Stimulated activated CD8-positive, alpha-beta memory T cell treated with anti-CD3 and anti-CD28 coated beads, Interleukin-12 subunit alpha, Interleukin-12 subunit beta, amount 100 ng/mL, for 24 hours (primary cell): ENCODE measurements around the gene VPS9D1.

Experiments used
- DNase-seq: peaks from one replicate; pipeline ENCODE4 v3.0.0-alpha.2; 2020; ENCODE audit errors: extremely low read depth

VPS9D1 gene

DNA sequence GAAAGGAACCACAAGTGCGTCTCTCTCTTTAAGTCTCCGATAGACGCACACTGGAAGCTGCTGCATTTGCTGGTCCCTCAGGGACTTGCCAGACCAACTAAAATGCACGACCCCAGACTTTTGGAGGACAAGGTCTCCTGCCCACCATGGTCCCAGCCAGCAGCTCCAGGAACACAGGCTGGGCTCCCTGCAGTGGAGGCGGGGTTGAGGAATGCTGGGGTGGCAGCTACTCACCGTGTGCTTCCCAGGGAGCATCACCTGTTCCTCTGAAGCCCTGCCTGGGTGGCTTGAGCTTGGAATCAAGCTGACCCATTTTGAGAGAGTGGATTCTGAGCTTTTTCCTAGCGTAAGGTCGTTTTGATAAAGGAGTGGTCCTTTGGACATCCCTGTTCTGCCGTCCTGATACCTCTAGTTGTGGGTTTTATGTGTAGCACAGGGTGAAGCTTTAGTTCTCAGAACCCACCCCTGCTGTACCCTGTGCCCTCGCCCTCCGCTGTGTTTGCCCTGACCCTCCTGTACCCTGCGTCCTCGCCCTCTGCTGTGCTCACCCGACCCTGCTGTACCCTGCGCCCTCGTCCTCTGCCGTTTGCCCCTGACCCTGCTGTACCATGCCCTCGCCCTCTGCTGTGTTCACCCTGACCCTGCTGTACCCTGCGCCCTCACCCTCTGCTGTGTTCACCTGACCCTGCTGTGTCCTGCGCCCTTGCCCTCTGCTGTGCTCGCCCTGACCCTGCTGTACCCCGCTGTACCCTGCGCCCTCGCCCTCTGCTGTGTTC lies 11.6 kb upstream of the VPS9D1 start:
- DNase-seq, result no peak

DNA sequence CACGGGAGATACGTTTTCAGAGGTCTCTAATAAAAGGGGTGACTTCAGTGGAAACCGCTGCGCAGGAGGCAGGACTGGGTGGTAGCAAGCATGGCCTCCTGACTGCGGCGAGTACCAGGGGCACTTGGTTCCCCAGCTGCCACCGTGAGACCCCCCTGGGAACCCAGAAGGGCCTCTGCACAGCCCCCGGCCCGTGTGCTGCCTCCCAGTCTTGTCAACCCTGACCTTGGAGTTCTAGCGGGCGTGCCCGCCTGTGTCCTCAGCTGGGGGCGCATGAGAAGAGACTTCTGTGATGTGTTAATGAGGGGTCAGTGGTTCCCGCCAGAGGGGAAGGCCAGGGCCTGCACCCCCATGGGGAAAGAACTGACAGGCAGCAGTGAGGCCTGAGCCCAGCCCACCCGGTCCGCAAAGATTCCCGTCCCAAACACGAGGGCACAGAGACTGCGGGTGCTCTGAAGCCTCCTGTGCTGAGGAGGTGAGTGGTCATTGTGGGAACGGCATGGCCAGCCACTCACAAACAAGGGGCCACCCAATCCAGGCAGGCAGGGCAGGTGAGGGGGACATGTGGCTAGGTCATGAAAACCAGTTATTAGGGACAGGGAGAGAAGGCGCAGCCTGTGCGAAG lies 10.0 kb upstream of the VPS9D1 start:
- no peak for DNase-seq

DNA sequence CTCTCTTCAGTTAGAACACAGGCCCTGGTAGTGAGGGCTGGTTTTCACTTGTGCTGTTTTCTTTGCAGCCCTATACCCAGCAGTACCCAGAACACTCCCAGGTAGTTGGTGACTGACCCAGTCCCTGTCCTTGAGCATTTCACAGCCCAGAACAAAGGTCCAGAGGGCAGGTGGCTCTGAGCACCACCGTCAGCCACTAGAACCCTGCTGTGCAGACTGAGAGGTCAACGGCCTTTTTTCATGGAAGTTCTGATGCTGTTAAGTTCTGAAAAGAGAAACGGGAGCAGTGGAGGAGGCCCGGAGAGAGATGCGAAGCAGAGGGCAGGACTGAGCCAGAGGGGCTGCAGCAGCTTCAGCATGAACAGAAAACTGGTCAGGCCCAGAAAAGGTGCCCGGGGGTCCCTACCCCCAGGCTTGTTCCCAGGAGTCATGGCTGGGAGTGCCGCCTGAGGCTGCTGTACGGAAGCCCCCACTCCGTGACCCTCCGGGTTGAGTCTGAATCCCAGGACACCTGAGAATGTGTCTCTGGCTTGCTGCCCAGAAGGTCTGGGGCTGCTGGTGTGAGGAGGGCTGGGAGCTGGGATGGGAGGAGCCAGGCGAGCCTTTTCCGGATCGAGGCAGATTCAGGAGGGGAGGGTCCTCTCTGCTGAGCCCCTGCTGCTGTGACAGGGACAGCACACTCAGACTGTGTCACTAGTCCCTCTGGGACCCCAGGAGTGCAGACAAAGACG lies 9.3 kb upstream of the VPS9D1 start:
- DNase-seq, result no peak

DNA sequence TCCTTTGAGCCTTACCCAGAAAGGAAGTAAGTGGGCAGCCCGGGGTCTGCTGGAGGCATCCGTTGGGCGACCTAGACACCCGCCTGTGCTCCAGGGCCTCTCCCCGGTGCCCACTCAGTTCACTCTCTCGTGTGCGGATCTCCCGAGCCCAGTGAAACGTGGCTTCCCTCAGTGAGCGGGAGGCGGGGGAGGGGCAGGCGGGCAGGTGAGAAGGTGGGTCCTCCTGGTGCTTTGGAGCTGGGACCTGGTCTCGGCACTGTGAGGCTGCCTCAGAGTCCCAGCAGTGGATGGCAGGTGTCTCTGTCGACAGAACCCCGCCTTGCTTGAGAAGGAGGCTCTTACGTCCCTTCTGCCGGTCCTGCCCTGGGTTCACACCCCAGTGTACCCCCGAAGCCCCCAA lies 8.6 kb upstream of the VPS9D1 start:
- no peak for DNase-seq

DNA sequence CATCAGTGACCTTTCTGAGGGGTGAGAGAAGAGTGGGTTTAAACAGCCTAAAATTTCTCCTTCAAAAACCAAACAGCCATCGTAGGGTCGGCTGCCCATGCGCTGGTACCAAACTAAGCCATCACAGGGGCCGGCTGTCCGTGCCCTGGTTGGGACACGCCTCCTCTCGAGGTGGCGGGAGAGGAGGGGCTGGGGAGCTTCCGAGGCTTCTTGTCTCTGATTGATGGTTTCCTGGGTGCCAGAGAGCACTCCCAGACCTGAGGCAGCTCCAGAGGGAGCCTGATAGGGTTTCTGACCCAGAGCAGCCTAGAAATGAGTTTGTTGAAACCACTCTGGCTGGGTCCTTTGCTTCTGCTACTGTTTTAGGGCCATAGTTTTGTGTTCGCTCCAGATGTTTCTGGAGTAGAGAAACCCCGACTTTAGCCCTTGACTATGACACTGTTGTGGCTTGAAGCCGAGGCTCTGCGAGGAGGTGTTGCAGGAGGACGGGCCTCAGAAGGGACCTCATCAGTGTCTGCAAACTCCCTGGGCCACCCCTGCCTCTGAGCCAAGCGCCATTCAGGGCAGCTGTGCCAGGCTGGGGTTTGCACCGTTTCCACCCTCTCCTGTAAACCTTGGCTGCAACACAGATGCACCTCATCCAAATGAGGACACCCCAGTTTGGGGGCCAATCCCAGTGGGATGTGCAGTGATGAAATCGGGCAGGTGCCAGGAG lies 6.9 kb upstream of the VPS9D1 start:
- DNase-seq, result no peak

DNA sequence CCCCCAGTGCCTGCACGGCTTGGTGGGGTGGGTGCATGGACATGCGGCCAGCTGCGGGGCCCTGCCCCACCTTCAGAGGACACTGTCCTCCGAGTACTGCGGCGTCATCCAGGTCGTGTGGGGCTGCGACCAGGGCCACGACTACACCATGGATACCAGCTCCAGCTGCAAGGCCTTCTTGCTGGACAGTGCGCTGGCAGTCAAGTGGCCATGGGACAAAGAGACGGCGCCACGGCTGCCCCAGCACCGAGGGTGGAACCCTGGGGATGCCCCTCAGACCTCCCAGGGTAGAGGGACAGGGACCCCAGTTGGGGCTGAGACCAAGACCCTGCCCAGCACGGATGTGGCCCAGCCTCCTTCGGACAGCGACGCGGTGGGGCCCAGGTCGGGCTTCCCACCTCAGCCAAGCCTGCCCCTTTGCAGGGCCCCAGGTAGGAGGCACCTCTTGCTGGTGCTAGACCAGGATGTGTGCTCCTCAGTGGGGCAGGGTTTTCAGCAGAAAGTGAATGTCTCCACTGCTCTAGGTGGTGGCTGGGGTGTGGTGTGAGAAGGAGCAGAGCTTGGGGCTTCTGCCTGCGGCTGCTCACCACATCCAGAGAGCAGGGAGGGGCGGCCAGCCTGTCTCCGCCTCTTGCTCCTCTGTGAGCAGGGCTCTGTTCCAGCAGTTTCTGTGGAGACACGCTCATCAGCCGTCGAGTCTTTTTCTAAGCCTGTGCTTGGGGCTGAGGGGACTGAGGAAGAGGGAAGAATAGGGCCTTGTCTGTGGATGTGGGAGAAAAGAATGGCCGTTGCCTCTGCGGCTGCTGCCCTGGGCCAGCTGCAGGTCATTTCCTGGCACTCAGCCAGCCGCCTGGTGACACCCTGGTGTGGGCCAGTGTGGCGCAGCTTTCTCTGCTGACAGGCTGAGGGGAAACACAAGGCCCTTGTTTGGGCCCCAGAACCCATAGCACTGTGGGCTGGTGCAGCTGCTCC lies 2.9 kb upstream of the VPS9D1 start:
- no peak for DNase-seq

DNA sequence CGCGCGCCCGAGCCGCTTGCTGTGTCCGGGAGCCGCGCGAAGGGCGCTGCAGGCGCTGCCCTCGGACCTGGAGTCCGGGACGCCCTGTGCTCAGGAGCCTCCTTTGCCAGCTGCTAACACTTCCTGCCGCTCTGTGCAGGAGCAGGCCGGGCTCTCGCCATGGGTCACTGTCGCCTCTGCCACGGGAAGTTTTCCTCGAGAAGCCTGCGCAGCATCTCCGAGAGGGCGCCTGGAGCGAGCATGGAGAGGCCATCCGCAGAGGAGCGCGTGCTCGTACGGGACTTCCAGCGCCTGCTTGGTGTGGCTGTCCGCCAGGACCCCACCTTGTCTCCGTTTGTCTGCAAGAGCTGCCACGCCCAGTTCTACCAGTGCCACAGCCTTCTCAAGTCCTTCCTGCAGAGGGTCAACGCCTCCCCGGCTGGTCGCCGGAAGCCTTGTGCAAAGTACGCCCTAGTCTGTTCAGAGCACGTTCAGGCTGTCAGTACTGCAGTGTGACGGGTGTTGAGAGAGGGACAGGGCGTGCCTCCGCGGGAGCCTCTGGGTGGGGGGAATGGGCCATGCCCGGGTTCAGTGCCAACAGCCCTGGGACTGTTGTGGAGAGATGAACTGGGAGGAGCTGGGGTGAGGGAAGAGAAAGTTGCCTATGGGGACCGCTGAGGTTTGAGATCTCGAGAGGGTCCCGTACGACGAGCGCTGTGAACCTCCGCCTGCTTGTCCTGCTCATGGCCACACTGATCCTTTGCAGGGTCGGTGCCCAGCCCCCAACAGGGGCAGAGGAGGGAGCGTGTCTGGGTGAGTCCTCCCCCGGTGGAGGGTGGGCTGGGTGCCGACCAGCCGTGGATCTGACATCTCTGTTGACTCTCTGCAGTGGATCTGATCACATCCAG lies 1.9 kb upstream of the VPS9D1 start:
- DNase-seq, result no peak

DNA sequence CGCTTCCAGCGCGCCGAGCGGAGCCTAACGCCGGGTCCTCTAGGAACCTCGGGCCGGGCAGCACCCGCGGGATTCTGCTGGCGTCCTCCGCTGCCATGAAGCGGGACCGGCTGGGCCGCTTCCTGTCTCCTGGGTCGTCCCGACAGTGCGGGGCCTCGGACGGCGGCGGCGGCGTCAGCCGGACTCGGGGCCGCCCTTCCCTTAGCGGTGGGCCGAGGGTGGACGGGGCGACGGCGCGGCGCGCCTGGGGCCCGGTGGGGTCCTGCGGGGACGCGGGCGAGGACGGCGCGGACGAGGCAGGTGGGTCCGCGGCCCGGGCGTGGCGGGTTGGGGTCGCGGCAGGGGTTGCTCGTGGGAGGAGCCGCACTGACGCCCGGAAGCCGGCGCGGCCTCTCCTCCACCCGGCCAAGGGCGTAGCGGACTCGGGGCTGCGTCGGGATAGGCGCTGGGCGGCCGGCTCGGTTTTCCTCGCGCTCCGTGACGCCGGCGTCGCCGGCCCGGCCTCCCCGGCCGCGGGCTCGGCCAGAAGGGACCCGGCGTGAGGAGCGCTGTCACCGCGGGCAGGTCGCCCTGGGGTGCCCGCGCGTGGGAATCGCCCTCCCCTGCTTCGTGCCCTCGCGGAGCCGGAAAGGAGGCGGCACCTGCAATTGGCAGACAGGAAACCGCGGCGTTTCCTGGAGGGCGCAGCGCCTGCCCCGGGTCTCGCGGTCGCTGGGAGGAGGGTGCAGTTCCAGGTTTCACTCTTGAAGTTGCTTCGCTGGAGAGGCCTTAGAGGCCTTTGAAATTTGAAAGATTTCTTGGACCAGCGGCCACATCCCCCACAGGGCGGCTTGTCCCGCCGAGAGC lies 1.1 kb upstream of the VPS9D1 start:
- DNase-seq, result no peak

DNA sequence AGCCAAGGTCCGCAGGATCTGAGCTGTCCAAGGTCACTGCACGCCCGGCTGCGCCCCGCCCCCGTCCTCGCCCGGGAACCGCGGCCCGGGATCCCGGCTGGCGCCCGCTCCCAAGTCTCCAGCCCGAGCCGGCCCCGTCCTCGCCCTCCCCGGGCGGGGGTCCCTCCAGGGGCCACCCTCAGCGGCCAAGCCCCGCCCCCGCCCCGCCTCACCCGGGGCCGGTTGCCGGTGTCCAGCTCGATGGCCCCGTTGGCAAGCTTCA lies 216 bp downstream of the VPS9D1 start:
- DNase-seq, result no peak

DNA sequence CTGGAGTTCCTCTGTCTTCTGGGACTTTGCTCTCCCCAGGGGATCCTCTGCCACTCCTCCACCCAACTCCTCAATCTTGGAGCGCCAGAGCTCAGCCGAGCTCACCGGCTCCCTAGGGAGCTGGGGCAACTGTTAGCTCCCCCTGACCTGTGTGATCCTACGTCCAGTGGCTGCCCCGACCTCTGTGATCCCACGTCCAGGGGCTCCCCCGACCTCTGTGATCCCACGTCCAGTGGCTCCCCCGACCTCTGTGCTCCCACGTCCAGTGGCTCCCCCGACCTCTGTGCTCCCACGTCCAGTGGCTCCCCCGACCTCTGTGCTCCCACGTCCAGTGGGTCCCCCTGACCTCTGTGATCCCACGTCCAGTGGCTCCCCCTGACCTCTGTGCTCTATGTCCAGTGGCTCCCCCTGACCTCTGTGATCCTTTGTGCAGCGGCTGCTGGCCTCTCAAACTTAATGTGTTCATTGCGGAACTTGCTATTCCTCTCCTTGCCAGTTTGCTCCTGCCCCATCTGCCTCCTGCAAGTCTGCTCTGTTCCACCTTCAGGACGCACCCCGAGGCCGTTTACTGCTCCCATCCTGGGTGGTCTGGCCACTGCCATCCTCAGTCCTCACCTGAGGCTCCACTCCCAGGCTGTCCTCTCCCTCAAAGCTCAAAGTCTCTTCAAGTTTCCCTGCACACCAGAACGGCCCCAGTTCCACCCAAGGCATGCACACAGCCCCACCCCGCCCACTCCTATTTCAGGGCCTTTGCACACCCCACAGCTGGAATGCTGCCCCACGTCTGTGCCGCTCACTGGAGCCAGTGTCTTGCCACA lies 2.8 kb downstream of the VPS9D1 start:
- no peak for DNase-seq

DNA sequence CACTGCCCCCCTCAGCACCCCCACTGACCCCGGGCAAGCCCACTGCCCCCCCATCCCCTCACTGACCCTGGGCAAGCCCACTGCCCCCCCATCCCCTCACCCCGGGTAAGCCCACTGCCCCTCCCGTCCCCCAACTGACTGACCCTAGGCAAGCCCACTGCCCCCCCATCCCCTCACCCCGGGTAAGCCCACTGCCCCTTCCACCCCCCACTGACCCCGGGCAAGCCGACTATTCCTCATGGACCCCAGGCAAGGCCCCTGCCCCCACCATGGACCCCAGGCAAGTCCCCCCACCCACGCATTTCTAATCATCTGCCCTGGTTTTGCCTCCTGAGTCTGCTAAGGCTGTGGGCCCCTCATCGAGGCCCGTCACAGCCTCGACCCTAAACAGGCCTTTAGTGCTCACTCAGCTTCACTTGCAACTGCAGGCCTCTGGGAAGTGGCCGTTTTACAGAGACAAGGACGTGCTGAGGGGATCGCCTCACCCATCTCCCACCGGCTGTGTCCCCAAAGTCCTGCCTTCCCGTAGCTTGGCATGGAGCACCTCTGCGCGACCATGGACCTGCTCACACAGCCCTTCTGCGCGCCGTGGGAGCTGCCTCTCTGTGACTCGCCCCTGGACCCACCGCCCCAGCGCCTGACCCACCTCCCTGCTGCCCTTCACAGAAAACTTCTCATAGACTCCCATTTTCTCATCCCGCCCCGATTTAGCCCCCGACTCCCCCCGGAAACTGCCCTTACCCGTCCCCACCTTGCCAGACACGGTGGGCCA lies 3.6 kb downstream of the VPS9D1 start:
- DNase-seq, result no peak

DNA sequence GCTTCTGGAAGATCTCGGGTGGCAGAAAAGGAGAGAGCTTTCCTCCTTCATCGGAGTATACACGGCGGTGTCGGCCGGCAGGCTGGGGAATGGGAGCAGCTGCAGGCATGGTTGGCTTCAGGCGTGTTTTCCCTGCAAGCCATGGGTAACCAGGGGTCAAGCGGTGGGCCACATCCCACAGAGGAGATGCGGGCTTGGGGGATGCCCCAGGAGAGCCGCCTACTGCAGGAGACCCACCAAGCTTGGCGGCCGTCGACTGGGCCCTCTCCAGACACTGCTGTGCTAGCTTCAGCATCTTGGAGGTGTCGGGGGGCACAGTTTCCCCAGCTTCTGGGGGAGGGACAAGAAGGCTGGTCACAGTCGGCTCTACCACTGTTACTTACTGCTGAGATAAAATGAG lies 4.2 kb downstream of the VPS9D1 start:
- DNase-seq, result no peak

DNA sequence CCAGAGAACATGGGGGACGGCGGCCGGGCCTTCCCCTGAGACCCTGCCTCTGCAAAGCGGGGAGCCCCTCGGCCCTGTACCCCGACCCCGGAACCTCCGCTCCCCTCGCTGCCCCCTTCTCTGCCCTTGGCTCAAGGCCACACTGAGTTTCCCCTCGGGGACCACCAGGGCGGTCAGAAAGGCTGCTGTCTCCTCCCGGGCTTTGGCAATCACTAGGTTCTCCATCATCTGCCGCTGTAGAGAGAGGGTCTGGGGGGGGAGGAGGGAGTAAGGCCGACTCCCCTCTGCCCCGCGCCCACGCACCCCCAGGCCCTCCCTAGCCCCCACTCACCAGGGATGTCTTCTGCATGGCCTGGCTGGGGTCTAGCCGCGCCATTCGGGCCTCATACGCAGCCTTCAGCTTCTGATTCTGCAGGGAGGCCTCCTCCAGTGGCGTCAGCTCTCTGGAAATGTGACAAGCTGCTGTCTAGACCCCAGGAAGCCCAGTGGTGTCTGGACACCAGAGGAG lies 8.4 kb downstream of the VPS9D1 start:
- no peak for DNase-seq

DNA sequence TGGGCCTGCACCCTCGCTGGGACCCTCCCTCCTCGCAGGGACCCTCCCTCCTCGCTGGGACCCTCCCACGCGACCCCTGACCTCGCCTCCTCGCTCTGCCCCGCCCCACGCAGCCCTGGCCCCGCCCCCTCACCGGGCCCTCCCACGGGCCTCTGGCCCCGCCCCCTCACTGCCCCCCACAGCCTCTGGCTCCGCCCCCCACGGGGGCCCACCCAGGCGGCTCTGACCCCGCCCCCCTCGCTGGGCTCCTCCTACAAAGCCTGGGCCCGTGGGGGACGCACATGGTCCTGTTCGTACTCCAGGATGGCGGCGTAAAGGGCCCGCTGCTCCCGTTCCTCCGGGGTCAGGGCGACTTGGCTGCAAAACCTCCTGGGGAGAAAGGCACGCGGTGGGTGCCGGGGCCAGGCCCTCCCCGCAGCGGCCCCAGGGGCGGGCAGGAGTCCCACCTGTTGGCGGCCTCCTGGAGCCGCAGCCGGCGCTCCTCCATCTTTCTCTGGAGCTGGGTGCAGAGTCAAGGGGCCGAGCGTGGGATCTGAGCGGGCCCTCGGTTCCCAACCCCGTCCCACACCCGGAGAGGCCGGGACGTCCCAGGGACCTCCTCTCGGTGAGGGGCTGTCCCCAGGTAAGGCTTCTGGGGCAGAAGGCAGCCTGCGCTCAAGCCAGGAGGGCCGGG lies 9.0 kb downstream of the VPS9D1 start:
- DNase-seq, result no peak

DNA sequence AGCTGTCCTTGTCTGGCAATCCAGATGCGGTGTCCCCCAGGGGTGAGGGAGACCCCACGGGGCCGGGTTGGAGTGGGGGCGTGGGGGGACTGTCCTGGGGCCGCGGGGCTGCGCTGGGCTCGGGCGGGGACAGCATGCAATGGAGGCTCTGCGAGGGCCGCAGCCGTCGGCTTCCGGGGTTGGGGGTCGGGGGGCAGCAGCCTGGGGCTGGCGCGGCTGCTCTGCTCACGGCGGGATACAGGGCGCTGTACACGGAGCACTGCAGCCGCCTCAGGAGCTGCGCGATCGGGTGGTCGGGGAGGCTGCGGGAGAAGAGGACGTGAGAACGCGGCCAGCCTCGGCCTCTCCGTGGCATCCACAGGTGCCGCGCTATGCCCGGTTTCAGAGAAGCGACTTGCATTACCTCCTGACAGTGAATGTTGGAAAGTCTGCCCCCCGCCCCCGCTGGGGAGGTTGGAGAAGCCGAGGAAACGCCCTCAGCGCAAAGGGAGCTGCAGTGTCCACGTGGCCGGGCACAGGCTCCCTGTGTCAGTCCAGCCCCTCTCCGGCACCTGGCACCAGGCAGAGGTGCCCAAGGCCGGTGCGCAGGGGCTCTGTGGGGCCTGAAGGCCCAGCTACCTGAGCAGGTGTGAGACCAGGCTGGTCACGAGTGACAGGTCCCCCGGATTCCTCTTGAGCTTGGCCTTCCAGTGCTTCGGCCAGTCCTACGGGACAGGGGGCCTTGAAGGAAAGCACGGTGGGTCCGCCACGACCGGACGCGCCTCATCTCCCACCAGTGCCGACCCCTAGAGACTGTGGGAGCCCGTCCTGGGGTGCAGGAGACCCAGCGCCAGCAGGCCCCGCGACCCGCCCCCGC lies 9.8 kb downstream of the VPS9D1 start:
- DNase-seq, result no peak
